Mammary epithelial cell (primary cell): ENCODE measurements around the gene SMARCD3.

Source experiments
- EZH2 ChIP-seq: IDR thresholded peaks from 2 replicates; pipeline ENCODE4 v1.6.1; 2012; ENCODE audit warnings: low read length, inconsistent platforms, borderline replicate concordance
- TF ChIP-seq, protein P1 (sequence below), 2 donors: IDR thresholded peaks in 1 of 2; conservative IDR thresholded peaks in 1 of 2; 2 replicates each; pipeline ENCODE4 v1.5.1; 2011 to 2012; ENCODE audit warnings: inconsistent platforms in 2 of 2, low read length in 2 of 2, mild to moderate bottlenecking in 2 of 2, control low read depth in 1 of 2, low read depth in 1 of 2; ENCODE audit not compliant: insufficient read depth in 1 of 2; ENCODE audit errors: extremely low read depth in 1 of 2

DNA sequence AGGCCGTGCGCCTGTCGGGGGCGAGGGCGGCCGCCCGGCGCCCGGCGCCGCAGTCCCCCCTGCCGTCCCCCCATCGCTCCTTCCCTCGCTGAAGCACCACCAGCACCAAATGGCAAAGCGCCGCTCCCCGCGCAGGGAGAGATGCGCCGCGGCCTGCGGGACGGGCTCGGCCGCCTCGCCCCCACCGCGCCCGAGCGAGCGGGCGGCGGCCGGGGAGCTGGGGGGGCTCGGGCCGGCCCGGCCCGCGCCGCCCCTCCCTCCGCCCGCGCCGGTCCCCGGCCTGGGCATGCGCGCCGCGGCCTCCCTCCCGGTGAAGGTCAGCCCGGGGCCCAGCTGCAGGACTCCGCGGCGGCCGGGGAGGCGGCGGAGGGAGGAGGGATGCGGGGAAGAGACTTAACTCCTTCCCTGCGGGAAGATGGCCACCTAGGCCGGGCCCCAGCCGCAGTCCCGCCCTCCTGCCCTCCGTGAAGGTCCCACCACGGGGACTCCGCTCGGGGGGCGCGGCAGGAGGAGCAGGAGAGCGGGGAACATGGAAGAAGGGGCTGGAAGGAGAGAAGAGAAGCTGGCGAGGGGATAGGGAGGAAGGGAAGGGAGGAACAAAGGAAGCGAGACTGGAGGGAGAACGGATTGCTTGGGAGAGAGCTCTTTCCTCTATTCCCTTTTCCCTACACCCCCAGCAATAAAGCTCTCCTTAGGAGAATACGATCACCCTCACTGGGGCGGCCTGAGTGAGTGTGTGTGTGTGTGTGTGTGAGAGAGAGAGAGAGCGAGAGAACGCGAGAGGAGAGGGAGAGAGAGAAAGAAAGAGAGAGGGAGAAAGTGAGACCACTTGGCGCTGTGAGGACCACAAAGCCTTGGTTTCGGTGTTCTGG is 3.4 kb upstream of the SMARCD3 start:
- TF ChIP-seq, protein P1, sequence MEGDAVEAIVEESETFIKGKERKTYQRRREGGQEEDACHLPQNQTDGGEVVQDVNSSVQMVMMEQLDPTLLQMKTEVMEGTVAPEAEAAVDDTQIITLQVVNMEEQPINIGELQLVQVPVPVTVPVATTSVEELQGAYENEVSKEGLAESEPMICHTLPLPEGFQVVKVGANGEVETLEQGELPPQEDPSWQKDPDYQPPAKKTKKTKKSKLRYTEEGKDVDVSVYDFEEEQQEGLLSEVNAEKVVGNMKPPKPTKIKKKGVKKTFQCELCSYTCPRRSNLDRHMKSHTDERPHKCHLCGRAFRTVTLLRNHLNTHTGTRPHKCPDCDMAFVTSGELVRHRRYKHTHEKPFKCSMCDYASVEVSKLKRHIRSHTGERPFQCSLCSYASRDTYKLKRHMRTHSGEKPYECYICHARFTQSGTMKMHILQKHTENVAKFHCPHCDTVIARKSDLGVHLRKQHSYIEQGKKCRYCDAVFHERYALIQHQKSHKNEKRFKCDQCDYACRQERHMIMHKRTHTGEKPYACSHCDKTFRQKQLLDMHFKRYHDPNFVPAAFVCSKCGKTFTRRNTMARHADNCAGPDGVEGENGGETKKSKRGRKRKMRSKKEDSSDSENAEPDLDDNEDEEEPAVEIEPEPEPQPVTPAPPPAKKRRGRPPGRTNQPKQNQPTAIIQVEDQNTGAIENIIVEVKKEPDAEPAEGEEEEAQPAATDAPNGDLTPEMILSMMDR (conservative IDR thresholded peaks at IDR 0.05 in 1 of 2, IDR thresholded peaks at IDR 0.05 in 1 of 2; ENCODE audit: extremely low read depth in 1 of 2, insufficient read depth in 1 of 2, low read depth in 1 of 2, low read length in 2 of 2): no peak
- TF ChIP-seq EZH2: no peak
